GM18907 (cell line): Measurements from ENCODE around the gene PPIB.

Source experiments
- ATAC-seq: cut with Tn5 transposase; IDR thresholded peaks from one replicate; pipeline ENCODE4 v1.9.1; 2021; ENCODE audit warnings: mild to moderate bottlenecking, moderate library complexity; ENCODE audit not compliant: unreplicated experiment

Gene PPIB

GRCh38 chr15:64158363-64159134, 4.3 kb downstream of the PPIB start:
- ATAC-seq = no peak

- no peak for ATAC-seq
Observed at GRCh38 chr15:64157599-64158125, 5.2 kb downstream of the PPIB start.

- no peak for ATAC-seq
Observed at GRCh38 chr15:64156652-64157331, 6.0 kb downstream of the PPIB start.

GRCh38 chr15:64155802-64156651, 6.8 kb downstream of the PPIB start:
- ATAC-seq = no peak

- peak; percentile 52 for ATAC-seq
Observed at GRCh38 chr15:64153480-64154367, 9.1 kb downstream of the PPIB start.

GRCh38 chr15:64152507-64153387, 10.1 kb downstream of the PPIB start:
- ATAC-seq = peak; percentile 8

- ATAC-seq = peak; percentile 19
Observed at GRCh38 chr15:64151727-64152506, 10.9 kb downstream of the PPIB start, which contains the start of gene SNX22. TSS of gene SNX22 (plus strand) at chr15:64151731. CDS start at chr15:64151776, 45 bp downstream.

- no peak for ATAC-seq
Observed at GRCh38 chr15:64149893-64150578, 12.8 kb downstream of the PPIB start.

- no peak for ATAC-seq
Observed at GRCh38 chr15:64149424-64149823, 13.4 kb downstream of the PPIB start.

GRCh38 chr15:64148581-64148980, 14.2 kb downstream of the PPIB start:
- ATAC-seq = no peak

GRCh38 chr15:64148168-64148567, 14.7 kb downstream of the PPIB start:
- no peak for ATAC-seq

- ATAC-seq = no peak
Observed at GRCh38 chr15:64146885-64147681, 15.7 kb downstream of the PPIB start.

- ATAC-seq = no peak
Observed at GRCh38 chr15:64146520-64146884, 16.3 kb downstream of the PPIB start.

- ATAC-seq = no peak
Observed at GRCh38 chr15:64146041-64146440, 16.8 kb downstream of the PPIB start.

GRCh38 chr15:64144565-64145281, 18.1 kb downstream of the PPIB start:
- ATAC-seq = peak; percentile 68

- no peak for ATAC-seq
Observed at GRCh38 chr15:64144192-64144564, 18.6 kb downstream of the PPIB start.
